HEK293 (cell line): ENCODE results near the gene MADCAM1.

Experiments used
- CTCF ChIA-PET: fragments of 350-600 bp; formaldehyde crosslinking; extraction: SDS; loops from one replicate; lab custom pipeline; 2021; ENCODE audit warnings: antibody characterized with exemption; lab: Yijun Ruan, JAX
- POLR2A ChIA-PET: fragments of 300-600 bp; formaldehyde crosslinking; extraction: SDS; loops from one replicate; lab custom pipeline; 2020; ENCODE audit warnings: antibody characterized with exemption, inconsistent platforms; lab: Yijun Ruan, JAX
- H3K27ac ChIP-seq: fragments of 200-500 bp; sonication (Bioruptor generic); 2 replicates; pipeline ENCODE4 v1.5.1; 2014; ENCODE audit warnings: low read depth, low read length, control low read depth, inconsistent platforms; ENCODE audit errors: extremely low read depth
- H3K36me3 ChIP-seq, 2 experiments: fragments of 200-500 bp in 1 of 2; sonication (Bioruptor generic) in 1 of 2; 1 replicate in 1 of 2; 2 replicates in 1 of 2; pipeline ENCODE4 v1.5.1; 2014 to 2017; ENCODE audit warnings: inconsistent platforms in 2 of 2, low read length in 2 of 2; ENCODE audit not compliant: control insufficient read depth in 2 of 2, insufficient read depth in 1 of 2
- H3K4me1 ChIP-seq: fragments of 200-500 bp; sonication (Bioruptor generic); 2 replicates; pipeline ENCODE4 v1.5.1; 2014; ENCODE audit warnings: mild to moderate bottlenecking, low read length, inconsistent platforms; ENCODE audit not compliant: control insufficient read depth, insufficient read depth
- H3K4me3 ChIP-seq: 2 replicates; pipeline ENCODE4 v1.5.1; 2011; ENCODE audit warnings: low read depth, mild to moderate bottlenecking, control low read depth, low read length, moderate library complexity
- H3K9me3 ChIP-seq: fragments of 200-500 bp; sonication (Bioruptor generic); 2 replicates; pipeline ENCODE4 v1.5.1; 2014; ENCODE audit warnings: low read depth, low read length, inconsistent platforms; ENCODE audit not compliant: control insufficient read depth, insufficient read depth
- ELK4 ChIP-seq: IDR thresholded peaks from 2 replicates; pipeline ENCODE4 v1.6.1; 2011; ENCODE audit warnings: mild to moderate bottlenecking, low read depth, low read length, borderline replicate concordance
- GLIS1 ChIP-seq: fragments of 450-650 bp; formaldehyde crosslinking; IDR thresholded peaks from 2 replicates; pipeline ENCODE4 v1.5.1; 2016; ENCODE audit warnings: missing biosample characterization, missing genetic modification characterization
- KLF16 ChIP-seq: fragments of 450-650 bp; formaldehyde crosslinking; IDR thresholded peaks from 2 replicates; pipeline ENCODE4 v1.5.1; 2017; ENCODE audit warnings: missing biosample characterization, missing genetic modification characterization
- MEIS1 ChIP-seq: sonication (generic); formaldehyde crosslinking; IDR thresholded peaks from 2 replicates; pipeline ENCODE4 v1.8.1; 2022; ENCODE audit warnings: missing genetic modification reagents, mild to moderate bottlenecking, borderline replicate concordance
- PBX3 ChIP-seq: sonication (generic); formaldehyde crosslinking; IDR thresholded peaks from 2 replicates; pipeline ENCODE4 v1.8.1; 2022; ENCODE audit warnings: mild to moderate bottlenecking, moderate library complexity, missing genetic modification reagents
- SCRT2 ChIP-seq: fragments of 450-650 bp; formaldehyde crosslinking; IDR thresholded peaks from 2 replicates; pipeline ENCODE4 v1.5.1; 2016; ENCODE audit warnings: missing biosample characterization, missing genetic modification characterization
- SP7 ChIP-seq: fragments of 450-650 bp; formaldehyde crosslinking; IDR thresholded peaks from 2 replicates; pipeline ENCODE4 v1.5.1; 2016; ENCODE audit warnings: missing biosample characterization, missing genetic modification characterization
- TSHZ1 ChIP-seq: fragments of 450-650 bp; formaldehyde crosslinking; IDR thresholded peaks from 2 replicates; pipeline ENCODE4 v1.5.1; 2016; ENCODE audit warnings: missing biosample characterization, missing genetic modification characterization, borderline replicate concordance
- ZBTB17 ChIP-seq: fragments of 450-650 bp; formaldehyde crosslinking; IDR thresholded peaks from 2 replicates; pipeline ENCODE4 v1.5.1; 2016; ENCODE audit warnings: missing biosample characterization, missing genetic modification characterization
- ZBTB8A ChIP-seq: fragments of 450-650 bp; formaldehyde crosslinking; IDR thresholded peaks from 2 replicates; pipeline ENCODE4 v1.5.1; 2016; ENCODE audit warnings: missing biosample characterization, missing genetic modification characterization
- ZIC2 ChIP-seq: fragments of 450-650 bp; formaldehyde crosslinking; IDR thresholded peaks from 2 replicates; pipeline ENCODE4 v1.5.1; 2016; ENCODE audit warnings: missing biosample characterization, missing genetic modification characterization
- ZNF19 ChIP-seq: fragments of 450-650 bp; formaldehyde crosslinking; IDR thresholded peaks from 2 replicates; pipeline ENCODE4; 2016; ENCODE audit warnings: missing biosample characterization, missing genetic modification characterization, low read depth
- ZNF202 ChIP-seq: fragments of 450-650 bp; formaldehyde crosslinking; IDR thresholded peaks from 2 replicates; pipeline ENCODE4 v1.5.1; 2016; ENCODE audit warnings: missing biosample characterization, missing genetic modification characterization, borderline replicate concordance
- ZNF211 ChIP-seq: fragments of 450-650 bp; formaldehyde crosslinking; IDR thresholded peaks from 2 replicates; pipeline ENCODE4 v1.5.1; 2016; ENCODE audit warnings: low read depth, missing biosample characterization, missing genetic modification characterization
- ZNF311 ChIP-seq: fragments of 450-650 bp; formaldehyde crosslinking; IDR thresholded peaks from 2 replicates; pipeline ENCODE4 v1.5.1; 2017; ENCODE audit warnings: missing biosample characterization, missing genetic modification characterization, borderline replicate concordance
- ZNF354C ChIP-seq: fragments of 450-650 bp; formaldehyde crosslinking; IDR thresholded peaks from 2 replicates; pipeline ENCODE4 v1.5.1; 2016; ENCODE audit warnings: missing biosample characterization, missing genetic modification characterization, low read depth, borderline replicate concordance
- ZNF416 ChIP-seq: fragments of 450-650 bp; formaldehyde crosslinking; IDR thresholded peaks from 2 replicates; pipeline ENCODE4 v1.5.1; 2016; ENCODE audit warnings: missing biosample characterization, missing genetic modification characterization
- ZNF548 ChIP-seq: fragments of 450-650 bp; formaldehyde crosslinking; IDR thresholded peaks from 2 replicates; pipeline ENCODE4 v1.5.1; 2016; ENCODE audit warnings: missing biosample characterization, missing genetic modification characterization
- ZNF623 ChIP-seq: fragments of 450-650 bp; formaldehyde crosslinking; IDR thresholded peaks from 2 replicates; pipeline ENCODE4 v1.5.1; 2016; ENCODE audit warnings: missing biosample characterization, missing genetic modification characterization
- ZNF664 ChIP-seq: fragments of 450-650 bp; formaldehyde crosslinking; IDR thresholded peaks from 2 replicates; pipeline ENCODE4 v1.5.1; 2016; ENCODE audit warnings: missing biosample characterization, missing genetic modification characterization
- ZNF670 ChIP-seq: fragments of 450-650 bp; formaldehyde crosslinking; IDR thresholded peaks from 2 replicates; pipeline ENCODE4 v1.5.1; 2016; ENCODE audit warnings: missing biosample characterization, missing genetic modification characterization, low read depth
- ZNF785 ChIP-seq: fragments of 450-650 bp; formaldehyde crosslinking; IDR thresholded peaks from 2 replicates; pipeline ENCODE4 v1.5.1; 2016; ENCODE audit warnings: missing biosample characterization, missing genetic modification characterization
- ZNF792 ChIP-seq: fragments of 450-650 bp; formaldehyde crosslinking; IDR thresholded peaks from 2 replicates; pipeline ENCODE4 v1.5.1; 2016; ENCODE audit warnings: missing biosample characterization, missing genetic modification characterization
- ZSCAN4 ChIP-seq: fragments of 450-650 bp; formaldehyde crosslinking; IDR thresholded peaks from 2 replicates; pipeline ENCODE4 v1.5.1; 2017; ENCODE audit warnings: missing biosample characterization, missing genetic modification characterization

MADCAM1 gene

GRCh38 chr19:482186-483041, 13.9 kb upstream of the MADCAM1 start (continued):
- no peak for TF ChIP-seq ZNF664 (tag by site-specific recombination)
- no peak for TF ChIP-seq MEIS1 (CRISPR knock-in tag)
- TF ChIP-seq SP7 (tag by site-specific recombination), result no peak
- TF ChIP-seq ZNF202 (tag by site-specific recombination), result no peak
- TF ChIP-seq ZBTB8A (tag by site-specific recombination), result 0 out of 2 replicates have a peak, but pooled peaks have one; percentile 12
- TF ChIP-seq ZNF785 (tag by site-specific recombination), result no peak
- TF ChIP-seq ZNF354C (tag by site-specific recombination), result no peak
- TF ChIP-seq PBX3 (CRISPR knock-in tag), result no peak
- TF ChIP-seq ZNF792 (tag by site-specific recombination), result peak; percentile 93
- no peak for TF ChIP-seq ZNF670 (tag by site-specific recombination)
- TF ChIP-seq SCRT2 (tag by site-specific recombination), result no peak

- CTCF ChIA-PET, result no interaction called here
- TF ChIP-seq ZNF548 (no peak), ZIC2 (tag by site-specific recombination) (peak; percentile 42), GLIS1 (tag by site-specific recombination) (peak; percentile 94), ZNF416 (tag by site-specific recombination) (no peak), ZNF354C (tag by site-specific recombination) (no peak), ZBTB17 (tag by site-specific recombination) (peak; percentile 52; the same call in 1 of the 2 replicates), TSHZ1 (tag by site-specific recombination) (peak; percentile 47; the same call in 1 of the 2 replicates)
- TF ChIP-seq, all 188 proteins: peak for 4
- Histone ChIP-seq H3K36me3 (no peaks in the 10 kb centered on the region), H3K4me3 (no peak overlapping the region), H3K9me3 (no peaks in the 10 kb centered on the region), H3K27ac (no peak overlapping the region), H3K4me1 (no peaks in the 10 kb centered on the region)
- POLR2A ChIA-PET, result interaction anchor here (0.5 to 0.7 kb wide), 2 partner anchors 80 to 231 kb away, joined by 3 to 4 read pairs; no protein-coding TSS in a partner anchor
Observed at GRCh38 chr19:483332-484072, 12.8 kb upstream of the MADCAM1 start.

- Histone ChIP-seq H3K4me1 (no peaks in the 10 kb centered on the region), H3K4me3 (no peak overlapping the region)
- POLR2A ChIA-PET, result no interaction called here
- TF ChIP-seq ELK4 (no peak), ZIC2 (tag by site-specific recombination) (0 out of 2 replicates have a peak, but pooled peaks have one; percentile 16), ZNF19 (tag by site-specific recombination) (no peak), ZNF623 (peak; percentile 93), ZNF311 (tag by site-specific recombination) (no peak), ZSCAN4 (tag by site-specific recombination) (no peak), ZNF211 (tag by site-specific recombination) (no peak), KLF16 (tag by site-specific recombination) (no peak)
- TF ChIP-seq, all 188 proteins: peak for 2
- H3K27ac ChIP-seq, result no peak overlapping the region
- no peaks in the 10 kb centered on the region for H3K9me3 ChIP-seq
- H3K36me3 ChIP-seq, result no peaks in the 10 kb centered on the region
- CTCF ChIA-PET, result no interaction called here
Observed at GRCh38 chr19:484494-484893, 11.8 kb upstream of the MADCAM1 start.
